ENCODE data around the gene THPO. TPM values are rescaled to one million over a fixed set of nuclear protein-coding genes. Genes with fewer than 3 reads are reported as not detected.

THPO gene
- total RNA-seq, 2 donors from 2014 or later, result 1.4 to 1.7 TPM

DNA sequence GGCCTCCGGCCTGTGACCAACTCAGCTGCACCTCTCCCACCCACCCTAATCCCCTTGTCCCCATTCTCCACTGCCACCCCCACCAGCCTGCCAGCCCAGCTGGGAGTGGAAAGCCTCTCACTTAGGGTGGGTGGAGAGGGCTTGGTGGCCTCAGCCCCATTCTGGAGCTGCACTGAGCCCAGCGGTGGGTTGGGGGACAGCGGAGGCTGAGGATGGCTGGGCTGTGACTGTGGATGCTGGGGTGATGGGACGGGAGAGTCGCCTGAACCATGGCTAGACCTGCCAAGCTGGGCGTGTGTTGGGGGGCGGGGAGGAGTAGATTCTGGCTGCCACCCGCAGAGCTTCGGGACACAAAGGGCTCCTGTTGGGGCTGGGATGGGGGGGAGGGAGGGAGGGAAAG lies 18.4 kb downstream of the THPO start:
- Histone ChIP-seq H3K9ac (ENCODE audit: extremely low read depth, low read length, poor library complexity, severe bottlenecking) (no peak overlapping the region), H3K4me3 (ENCODE audit: low read length) (peak overlapping the region; percentile 97), H3K36me3 (ENCODE audit: control insufficient read depth, insufficient read depth, low read length) (peaks cover 39% of the 10 kb centered on the region), H3K9me3 (ENCODE audit: control insufficient read depth, low read length) (no peaks in the 10 kb centered on the region), H3K4me1 (ENCODE audit: control insufficient read depth, insufficient read depth, low read length) (no peaks in the 10 kb centered on the region), H3K27ac (ENCODE audit: low read depth, low read length) (no peak overlapping the region), H3K27me3 (ENCODE audit: control insufficient read depth, insufficient read depth, low read length, poor library complexity, severe bottlenecking) (no peaks in the 10 kb centered on the region)
- WGBS, 2 experiments (ENCODE audit: insufficient coverage in 1 of 2, insufficient read length in 1 of 2), result 38% methylated on average over 9 of the region's 9 CpGs; no CpG with 5 or more reads in 1 of the 2 experiments
- H3K9me3 Mint-ChIP-seq, result no peaks in the 10 kb centered on the region
- H3K27me3 Mint-ChIP-seq (ENCODE audit: insufficient read depth), result peaks cover 2% of the 10 kb centered on the region
- H3K4me1 Mint-ChIP-seq, result peaks cover 26% of the 10 kb centered on the region
- H3K36me3 Mint-ChIP-seq (ENCODE audit: low read depth), result peaks cover 30% of the 10 kb centered on the region
- TF ChIP-seq CTCF (conservative IDR thresholded peaks at IDR 0.05), result no peak
- H3K4me3 Mint-ChIP-seq, result peak overlapping the region; percentile 86
- no peak for DNase-seq
- H3K27ac Mint-ChIP-seq, result no peak overlapping the region

- Histone ChIP-seq H3K4me1 (ENCODE audit: control insufficient read depth, insufficient read depth, low read length) (no peaks in the 10 kb centered on the region), H3K36me3 (ENCODE audit: control insufficient read depth, insufficient read depth, low read length) (peaks cover 38% of the 10 kb centered on the region), H3K4me3 (ENCODE audit: low read length) (no peak overlapping the region), H3K9me3 (ENCODE audit: control insufficient read depth, low read length) (no peaks in the 10 kb centered on the region), H3K27ac (ENCODE audit: low read depth, low read length) (no peak overlapping the region), H3K27me3 (ENCODE audit: control insufficient read depth, insufficient read depth, low read length, poor library complexity, severe bottlenecking) (no peaks in the 10 kb centered on the region), H3K9ac (ENCODE audit: extremely low read depth, low read length, poor library complexity, severe bottlenecking) (no peak overlapping the region)
- Mint-ChIP-seq H3K4me3 (peak overlapping the region; percentile 86), H3K27me3 (ENCODE audit: insufficient read depth) (peaks cover 2% of the 10 kb centered on the region), H3K27ac (no peak overlapping the region), H3K36me3 (ENCODE audit: low read depth) (peaks cover 26% of the 10 kb centered on the region), H3K4me1 (peaks cover 22% of the 10 kb centered on the region), H3K9me3 (no peaks in the 10 kb centered on the region)
- DNase-seq, result no peak
- TF ChIP-seq CTCF (conservative IDR thresholded peaks at IDR 0.05), result no peak
- 94 to 97% methylated on average over 5 to 14 of the region's 14 CpGs for WGBS, 2 experiments (ENCODE audit: insufficient coverage in 1 of 2, insufficient read length in 1 of 2)
Observed at GRCh38 chr3:184358921-184359350, 19.1 kb downstream of the THPO start.

DNA sequence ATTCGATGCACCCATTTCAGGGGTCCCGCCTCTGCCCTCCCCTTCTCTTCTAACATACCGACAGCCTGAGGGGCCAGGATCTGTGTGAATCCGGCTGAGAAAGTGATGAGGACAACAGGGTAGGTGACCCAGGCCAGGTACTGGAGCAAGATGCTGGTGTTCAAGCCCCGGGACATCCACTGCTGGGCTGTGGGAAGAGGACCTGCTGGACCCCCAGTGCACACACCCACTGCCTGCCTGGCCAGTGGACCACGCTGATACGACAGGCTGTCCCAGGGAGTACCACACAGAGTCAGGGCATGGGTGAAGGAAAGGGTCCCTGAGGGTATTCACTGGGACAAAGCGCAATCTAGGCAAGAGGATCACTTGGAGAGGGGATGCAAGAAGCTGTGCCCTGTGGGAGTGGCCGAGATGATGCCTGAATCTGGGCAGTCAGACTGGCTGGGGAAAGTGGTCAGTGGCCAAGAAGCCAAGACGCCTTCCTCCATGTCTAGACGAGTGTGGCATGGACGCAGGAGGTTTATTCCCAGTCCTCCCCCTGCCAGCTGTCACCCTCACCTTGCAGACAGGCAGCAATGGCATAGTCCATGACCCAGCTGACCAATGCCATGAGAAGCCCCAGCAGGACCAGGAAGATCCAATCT lies 19.8 kb downstream of the THPO start:
- Mint-ChIP-seq H3K4me3 (no peak overlapping the region), H3K27ac (no peak overlapping the region), H3K27me3 (ENCODE audit: insufficient read depth) (peaks cover 2% of the 10 kb centered on the region), H3K36me3 (ENCODE audit: low read depth) (peaks cover 24% of the 10 kb centered on the region), H3K4me1 (peaks cover 21% of the 10 kb centered on the region), H3K9me3 (no peaks in the 10 kb centered on the region)
- Histone ChIP-seq H3K4me1 (ENCODE audit: control insufficient read depth, insufficient read depth, low read length) (no peaks in the 10 kb centered on the region), H3K4me3 (ENCODE audit: low read length) (no peak overlapping the region), H3K27me3 (ENCODE audit: control insufficient read depth, insufficient read depth, low read length, poor library complexity, severe bottlenecking) (no peaks in the 10 kb centered on the region), H3K9ac (ENCODE audit: extremely low read depth, low read length, poor library complexity, severe bottlenecking) (no peak overlapping the region), H3K36me3 (ENCODE audit: control insufficient read depth, insufficient read depth, low read length) (peaks cover 44% of the 10 kb centered on the region), H3K9me3 (ENCODE audit: control insufficient read depth, low read length) (no peaks in the 10 kb centered on the region), H3K27ac (ENCODE audit: low read depth, low read length) (no peak overlapping the region)
- DNase-seq, result no peak
- no peak for TF ChIP-seq CTCF (conservative IDR thresholded peaks at IDR 0.05)
- WGBS, 2 experiments (ENCODE audit: insufficient coverage in 1 of 2, insufficient read length in 1 of 2), result 93 to 97% methylated on average over 11 to 12 of the region's 12 CpGs
